ENCODE results near the gene PRKCZ. TPM values are rescaled to one million over a fixed set of nuclear protein-coding genes. Genes with fewer than 3 reads are reported as not detected.

Gene PRKCZ
- total and polyA plus RNA-seq, 2 experiments from 2014 or later: 26.2 to 36.9 TPM

- H3K27ac ChIP-seq (ENCODE audit: low read depth): no peak overlapping the region
- no peak for DNase-seq (ENCODE audit: low spot score)
- no peaks in the 10 kb centered on the region for H3K36me3 ChIP-seq (ENCODE audit: insufficient read depth)
- H3K27ac Mint-ChIP-seq: no peak overlapping the region
- no peaks in the 10 kb centered on the region for H3K9me2 ChIP-seq (ENCODE audit: insufficient read depth)
- H3K4me2 ChIP-seq: no peak overlapping the region
- H2AFZ ChIP-seq: no peak overlapping the region
- no peaks in the 10 kb centered on the region for H3F3A ChIP-seq (replicated peaks; ENCODE audit: low read depth)
- H3K4me3 Mint-ChIP-seq: no peak overlapping the region
- no peak for TF ChIP-seq POLR2AphosphoS5 (IDR thresholded peaks at IDR 0.05; ENCODE audit: low read depth)
- no peak for TF ChIP-seq ZNF462 (CRISPR knock-in tag; IDR thresholded peaks at IDR 0.05)
- no peak for TF ChIP-seq ZNF331 (CRISPR knock-in tag; IDR thresholded peaks at IDR 0.05; ENCODE audit: low read depth)
- no peak for TF ChIP-seq EZH2 (IDR thresholded peaks at IDR 0.05; ENCODE audit: low read depth, unreplicated experiment)
- no peak for TF ChIP-seq CREB1 (CRISPR knock-in tag; IDR thresholded peaks at IDR 0.05; ENCODE audit: low read depth)
- TF ChIP-seq JUNB (IDR thresholded peaks at IDR 0.05; ENCODE audit: unreplicated experiment): no peak
- no peak for TF ChIP-seq STAT1 (IDR thresholded peaks at IDR 0.05; ENCODE audit: unreplicated experiment)
- no peak for TF ChIP-seq ETS1 (IDR thresholded peaks at IDR 0.05)
- TF ChIP-seq CTCF (conservative IDR thresholded peaks at IDR 0.05; ENCODE audit: low read depth in 2 of 2): no peak
- TF ChIP-seq ZNF114 (CRISPR knock-in tag; IDR thresholded peaks at IDR 0.05): no peak
- no peak for TF ChIP-seq REST (IDR thresholded peaks at IDR 0.05; ENCODE audit: unreplicated experiment)
- TF ChIP-seq NANOG (IDR thresholded peaks at IDR 0.05; ENCODE audit: borderline replicate concordance): no peak
- TF ChIP-seq EZH2phosphoT487 (IDR thresholded peaks at IDR 0.05; ENCODE audit: unreplicated experiment): no peak
- peaks cover 11% of the 10 kb centered on the region for H3K4me1 Mint-ChIP-seq
- peaks cover 29% of the 10 kb centered on the region for H3K36me3 Mint-ChIP-seq (ENCODE audit: low read depth)
- H3K4me1 ChIP-seq (ENCODE audit: insufficient read depth): no peaks in the 10 kb centered on the region
- no peak overlapping the region for H3K4me3 ChIP-seq
- H3K27me3 ChIP-seq (ENCODE audit: insufficient read depth): no peaks in the 10 kb centered on the region
- H4K20me1 ChIP-seq (replicated peaks; ENCODE audit: insufficient read depth): peaks cover 2% of the 10 kb centered on the region; the same call in 1 of the 2 replicates
- H3K9me3 Mint-ChIP-seq: peaks cover 12% of the 10 kb centered on the region
- peaks cover 9% of the 10 kb centered on the region; the same call in 1 of the 2 replicates for H3K79me2 ChIP-seq (replicated peaks; ENCODE audit: insufficient read depth)
- peaks cover 7% of the 10 kb centered on the region for H3K27me3 Mint-ChIP-seq (ENCODE audit: insufficient read depth, low read depth, poor library complexity)
- no peak for ATAC-seq
These were observed 49.9 kb downstream of the PRKCZ start for GRCh38 chr1:2099886-2100779.
